Stimulated activated CD4-positive, alpha-beta T cell treated with anti-CD3 and anti-CD28 coated beads, Interleukin-1b, Interleukin-23, amount 100 ng/mL, for 48 hours (primary cell): Measurements from ENCODE around the gene GLI3.
A peak's percentile ranks its signal among the peaks of the same experiment; 100 is the strongest.

ENCODE experiments used
- DNase-seq: peaks from one replicate; pipeline ENCODE4 v3.0.0-alpha.2; 2020

The GLI3 gene

GRCh38 chr7:42022791-42023190 lies 214.2 kb downstream of the GLI3 start:
- no peak for DNase-seq

GRCh38 chr7:42022056-42022455 lies 215.0 kb downstream of the GLI3 start:
- no peak for DNase-seq

- DNase-seq = no peak
These were observed 215.4 kb downstream of the GLI3 start for GRCh38 chr7:42021631-42022030.

GRCh38 chr7:42020061-42020460 lies 216.9 kb downstream of the GLI3 start:
- no peak for DNase-seq

GRCh38 chr7:42017349-42017986 lies 219.5 kb downstream of the GLI3 start:
- DNase-seq = no peak

- no peak for DNase-seq
These were observed 220.5 kb downstream of the GLI3 start for GRCh38 chr7:42016517-42016916.

- DNase-seq = peak; percentile 45
These were observed 222.1 kb downstream of the GLI3 start for GRCh38 chr7:42014625-42015618.

GRCh38 chr7:42012786-42013360 lies 224.1 kb downstream of the GLI3 start:
- DNase-seq = no peak

GRCh38 chr7:42012313-42012712 lies 224.7 kb downstream of the GLI3 start:
- no peak for DNase-seq

- DNase-seq = no peak
These were observed 225.2 kb downstream of the GLI3 start for GRCh38 chr7:42011846-42012245.

GRCh38 chr7:42010751-42011150 lies 226.3 kb downstream of the GLI3 start:
- DNase-seq = no peak

- DNase-seq = no peak
These were observed 230.1 kb downstream of the GLI3 start for GRCh38 chr7:42006801-42007513.

- no peak for DNase-seq
These were observed 234.4 kb downstream of the GLI3 start for GRCh38 chr7:42002654-42003053.

- no peak for DNase-seq
These were observed 237.2 kb downstream of the GLI3 start for GRCh38 chr7:41999736-42000283.

- no peak for DNase-seq
These were observed 239.0 kb downstream of the GLI3 start for GRCh38 chr7:41998041-41998440.

GRCh38 chr7:41997151-41997550 lies 239.9 kb downstream of the GLI3 start:
- DNase-seq = no peak

- no peak for DNase-seq
These were observed 240.5 kb downstream of the GLI3 start for GRCh38 chr7:41996381-41997035.

- DNase-seq = no peak
These were observed 241.3 kb downstream of the GLI3 start for GRCh38 chr7:41995632-41996271.

GRCh38 chr7:41994746-41995110 lies 242.3 kb downstream of the GLI3 start:
- no peak for DNase-seq

GRCh38 chr7:41994036-41994745 lies 242.8 kb downstream of the GLI3 start:
- no peak for DNase-seq
